Left renal pelvis (tissue), 4 donors: ENCODE data around the gene PHF10. TPM values are rescaled to one million over a fixed set of nuclear protein-coding genes. Genes with fewer than 3 reads are reported as not detected.
A peak's percentile ranks its signal among the peaks of the same experiment; 100 is the strongest.

Source experiments
- DNase-seq, 4 donors: peaks; one replicate each; pipeline ENCODE4 v3.0.0-alpha.2; 2013; ENCODE audit warnings: low read depth in 4 of 4, low spot score in 3 of 4
- polyA plus RNA-seq, 4 donors: library from polyadenylated mRNA; unstranded; fragments of 120-200 nt; gene quantifications; one replicate each; pipeline ENCODE4 v1.2.1, GENCODE V29; 2013; ENCODE audit not compliant: insufficient read length in 4 of 4

The PHF10 gene
- polyA plus RNA-seq, 4 donors, result 83.7 to 128 (median 116) TPM

- DNase-seq, result no peak
Measured at GRCh38 chr6:169684056-169684455, 40.2 kb downstream of the PHF10 start.

- DNase-seq, result no peak
Measured at GRCh38 chr6:169678342-169678741, 46.0 kb downstream of the PHF10 start.

GRCh38 chr6:169677096-169677495 is 47.2 kb downstream of the PHF10 start:
- DNase-seq, result no peak

- no peak for DNase-seq
Measured at GRCh38 chr6:169675011-169675410, 49.3 kb downstream of the PHF10 start.

- no peak for DNase-seq
Measured at GRCh38 chr6:169671563-169671962, 52.7 kb downstream of the PHF10 start.

DNA sequence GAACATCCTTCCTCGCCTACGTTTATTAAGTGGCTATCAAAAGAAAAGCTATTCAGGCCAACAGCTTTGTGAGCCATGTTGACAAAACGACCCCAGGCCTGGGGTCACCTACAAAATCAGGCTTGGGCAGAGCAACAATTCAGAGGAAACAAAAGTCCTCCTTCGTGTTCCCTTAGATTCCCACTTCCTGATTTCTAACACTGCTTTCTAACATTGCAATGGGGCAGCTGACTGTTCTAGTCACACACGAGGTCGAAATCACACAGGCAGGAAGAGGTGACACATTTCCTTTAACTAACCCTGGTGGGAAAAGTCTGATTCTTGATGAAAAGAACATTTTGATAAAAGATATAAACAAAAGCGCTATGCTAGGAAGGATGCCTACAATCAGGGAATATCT is 54.4 kb downstream of the PHF10 start:
- no peak for DNase-seq

DNA sequence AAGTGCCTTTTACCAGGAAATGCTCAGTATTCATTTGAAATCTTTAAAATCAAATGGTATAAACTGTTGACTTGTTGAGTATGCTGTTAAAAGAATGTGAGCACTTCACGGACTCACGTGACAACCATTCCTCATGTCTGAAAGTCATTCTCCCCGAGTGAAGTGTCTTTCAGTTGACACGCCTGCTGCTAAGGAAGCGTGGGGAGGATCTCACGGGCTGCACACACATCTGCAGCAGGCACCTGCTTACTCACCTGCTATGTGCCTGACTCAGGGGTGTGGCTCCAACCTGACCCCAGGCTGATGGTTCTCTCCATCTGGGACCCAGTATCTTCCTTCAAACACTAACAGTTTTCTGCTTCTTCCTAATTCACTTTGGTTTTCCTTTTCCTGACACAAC is 55.2 kb downstream of the PHF10 start:
- DNase-seq, result no peak

DNA sequence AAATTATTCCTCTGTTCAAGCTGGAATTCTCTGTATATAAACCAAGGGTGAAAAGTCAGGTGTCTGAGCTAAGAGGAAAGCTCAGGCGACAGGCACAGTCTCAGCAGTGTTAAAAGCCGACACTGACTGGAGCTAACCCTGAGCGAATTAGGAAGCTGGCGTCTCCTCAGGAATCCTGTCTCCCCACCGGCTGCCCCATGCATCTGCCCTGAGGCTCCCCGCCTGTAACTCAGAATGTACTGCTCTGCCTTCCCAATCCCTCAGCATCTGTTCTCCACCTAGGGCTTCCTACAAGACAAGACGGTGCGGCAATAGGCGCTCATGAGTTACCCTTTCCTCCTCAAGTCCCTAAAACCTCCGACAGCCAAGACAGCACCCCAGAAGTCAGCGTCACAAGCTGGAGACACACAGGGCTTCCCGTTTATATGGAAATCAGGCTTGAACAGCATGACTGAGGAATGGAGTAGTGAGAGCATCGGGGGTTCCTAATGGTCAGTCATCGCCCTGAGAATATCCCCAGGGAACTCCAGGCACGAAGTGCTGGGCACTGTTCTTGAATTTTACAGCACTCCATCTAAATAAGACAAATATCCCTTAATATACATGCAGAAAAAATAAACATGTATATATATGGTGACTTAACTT is 56.0 kb downstream of the PHF10 start:
- DNase-seq, result no peak

GRCh38 chr6:169667716-169668115 is 56.6 kb downstream of the PHF10 start:
- no peak for DNase-seq

DNA sequence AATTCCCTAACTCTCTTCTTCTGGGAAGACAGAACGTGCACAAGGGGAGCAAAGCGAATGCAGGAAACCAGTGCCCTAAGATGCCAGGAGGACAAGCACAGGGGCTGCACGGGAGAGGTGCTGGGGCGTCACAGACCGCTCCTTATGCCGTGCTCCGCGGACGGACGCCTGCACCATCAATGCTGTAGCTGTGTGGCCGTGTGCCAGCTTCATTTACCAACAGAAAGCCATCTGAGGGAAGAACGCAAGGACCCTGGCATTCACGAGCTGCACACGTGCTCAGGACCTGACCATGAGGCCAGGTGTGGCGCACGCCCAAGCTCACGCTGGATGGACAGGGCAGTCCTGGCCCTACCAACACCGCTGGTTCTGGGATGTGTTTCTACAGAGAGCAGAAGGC is 57.9 kb downstream of the PHF10 start:
- no peak for DNase-seq

GRCh38 chr6:169665289-169665688 is 59.0 kb downstream of the PHF10 start:
- DNase-seq, result no peak

GRCh38 chr6:169664227-169664626 is 60.1 kb downstream of the PHF10 start:
- DNase-seq, result no peak

GRCh38 chr6:169663468-169663867 is 60.8 kb downstream of the PHF10 start:
- DNase-seq, result no peak

GRCh38 chr6:169661391-169661756 is 62.9 kb downstream of the PHF10 start:
- DNase-seq, result no peak

GRCh38 chr6:169660751-169661390 is 63.4 kb downstream of the PHF10 start:
- no peak for DNase-seq

DNA sequence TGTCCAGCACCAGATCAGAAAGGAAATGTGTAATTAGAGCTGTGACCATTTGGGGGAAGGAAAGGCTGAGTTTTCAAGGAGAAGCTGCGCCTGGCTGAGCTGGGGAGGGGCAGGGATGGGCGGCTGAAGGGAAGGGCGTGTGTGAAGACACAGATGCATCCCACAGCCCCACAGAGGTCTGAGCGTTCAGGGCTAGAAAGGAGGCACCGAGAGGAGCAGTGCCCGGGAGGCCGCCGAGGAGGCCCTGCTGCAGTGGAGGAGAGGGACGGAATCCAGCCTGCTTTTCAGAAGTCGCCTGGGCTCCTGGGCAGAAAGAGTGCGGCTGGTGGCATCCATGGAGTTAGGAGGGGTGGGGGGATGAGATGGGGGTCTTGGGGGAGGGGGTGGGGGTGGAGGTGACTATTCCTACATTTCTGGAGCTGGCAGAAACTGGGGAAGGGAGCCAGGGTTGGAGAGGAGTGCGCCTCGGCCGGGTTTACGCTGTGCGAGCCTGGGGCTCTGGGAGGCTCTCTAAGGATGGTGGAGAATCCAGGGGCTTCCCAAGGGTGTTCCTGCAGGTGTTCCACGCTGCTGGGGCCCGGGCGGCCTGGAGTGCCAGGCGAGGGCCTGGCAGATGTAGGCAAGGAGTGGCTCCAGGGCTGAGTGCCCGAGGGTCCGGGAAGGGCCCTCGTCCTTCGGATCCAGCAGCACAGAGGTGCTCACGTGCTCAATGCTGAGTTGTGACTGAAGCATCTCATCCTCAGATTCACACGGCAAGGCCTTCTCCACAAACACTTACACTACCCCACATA is 64.3 kb downstream of the PHF10 start:
- no peak for DNase-seq

DNA sequence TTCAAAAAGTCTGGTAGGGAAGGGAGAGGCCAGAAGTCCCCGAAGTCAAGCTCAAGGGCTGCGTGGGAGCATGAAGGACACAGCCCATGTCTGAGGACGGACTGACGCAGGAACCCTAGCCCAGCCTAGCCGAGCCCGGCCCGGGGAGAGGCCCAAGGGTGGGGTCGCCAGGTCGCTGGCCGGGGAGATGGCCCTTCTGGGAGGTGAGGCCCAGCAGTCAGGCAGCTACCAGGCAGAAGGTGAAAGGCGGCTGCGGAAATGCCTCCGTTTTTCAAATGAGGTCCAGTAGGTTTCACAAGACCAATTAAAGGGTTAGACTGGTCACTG is 67.1 kb downstream of the PHF10 start:
- DNase-seq, result no peak

GRCh38 chr6:169656546-169657283 is 67.6 kb downstream of the PHF10 start:
- no peak for DNase-seq

- peak in 3 of 4 donors; percentile 38 to 56 (median 41) for DNase-seq
Measured at GRCh38 chr6:169654598-169655391, 69.5 kb downstream of the PHF10 start.
